GM23338 (cell line): ENCODE data around the gene PHETA2. TPM values are rescaled to one million over a fixed set of nuclear protein-coding genes. Genes with fewer than 3 reads are reported as not detected.

Experiments used
- ATAC-seq: fragments of 200-7000 bp; cut with Tn5 transposase; 3 replicates; pipeline ENCODE4 v1.9.1; 2020
- DNase-seq: peaks from one replicate; pipeline ENCODE4 v3.0.0-alpha.2; 2015; ENCODE audit warnings: low spot score
- H2AFZ ChIP-seq: fragments of 200-600 bp; sonication (generic); 2 replicates; pipeline ENCODE4 v1.8.0; 2016; ENCODE audit warnings: antibody characterized with exemption, mild to moderate bottlenecking, moderate library complexity
- H3F3A ChIP-seq: fragments of 200-600 bp; sonication (generic); replicated peaks from 2 replicates; pipeline ENCODE4 v1.8.0; 2017; ENCODE audit warnings: antibody characterized with exemption, mixed run types, low read depth
- H3K27ac ChIP-seq: fragments of 200-600 bp; sonication (generic); 2 replicates; pipeline ENCODE4 v1.6.1; 2016; ENCODE audit warnings: low read depth
- H3K27me3 ChIP-seq: fragments of 200-600 bp; sonication (generic); 2 replicates; pipeline ENCODE4 v1.8.0; 2016; ENCODE audit warnings: mild to moderate bottlenecking, mixed run types, moderate library complexity; ENCODE audit not compliant: insufficient read depth
- H3K36me3 ChIP-seq: fragments of 200-600 bp; sonication (generic); 2 replicates; pipeline ENCODE4 v1.8.0; 2016; ENCODE audit warnings: mild to moderate bottlenecking; ENCODE audit not compliant: insufficient read depth
- H3K4me1 ChIP-seq: fragments of 200-600 bp; sonication (generic); 2 replicates; pipeline ENCODE4 v1.8.0; 2016; ENCODE audit warnings: mild to moderate bottlenecking, moderate library complexity; ENCODE audit not compliant: insufficient read depth
- H3K4me2 ChIP-seq: fragments of 200-600 bp; sonication (generic); 2 replicates; pipeline ENCODE4 v1.7.1; 2017; ENCODE audit warnings: mixed run types
- H3K4me3 ChIP-seq: fragments of 200-600 bp; sonication (generic); 2 replicates; pipeline ENCODE4 v1.6.1; 2016; ENCODE audit warnings: mixed run types
- H3K79me2 ChIP-seq: fragments of 200-600 bp; sonication (generic); replicated peaks from 2 replicates; pipeline ENCODE4 v1.8.0; 2017; ENCODE audit warnings: mild to moderate bottlenecking; ENCODE audit not compliant: insufficient read depth
- H3K9me2 ChIP-seq: fragments of 200-600 bp; sonication (generic); 2 replicates; pipeline ENCODE4 v1.8.0; 2017; ENCODE audit not compliant: insufficient read depth
- H4K20me1 ChIP-seq: fragments of 200-600 bp; sonication (generic); replicated peaks from 2 replicates; pipeline ENCODE4 v1.8.0; 2017; ENCODE audit warnings: mild to moderate bottlenecking; ENCODE audit not compliant: insufficient read depth
- H3K27ac Mint-ChIP-seq: 2 replicates; pipeline ENCODE4 v1.8.0; 2020; ENCODE audit warnings: inconsistent platforms, mild to moderate bottlenecking, moderate library complexity, mixed read lengths
- H3K27me3 Mint-ChIP-seq: 3 replicates; pipeline ENCODE4 v1.8.0; 2022; ENCODE audit warnings: low read depth, mild to moderate bottlenecking, moderate library complexity, mixed read lengths, inconsistent platforms; ENCODE audit not compliant: insufficient read depth, poor library complexity
- H3K36me3 Mint-ChIP-seq: 3 replicates; pipeline ENCODE4 v1.8.0; 2021; ENCODE audit warnings: low read depth, mild to moderate bottlenecking, inconsistent platforms, moderate library complexity, mixed read lengths
- H3K4me1 Mint-ChIP-seq: 3 replicates; pipeline ENCODE4 v1.8.0; 2020; ENCODE audit warnings: mild to moderate bottlenecking, inconsistent platforms, mixed read lengths
- H3K4me3 Mint-ChIP-seq: 3 replicates; pipeline ENCODE4 v1.8.0; 2021; ENCODE audit warnings: moderate library complexity, mild to moderate bottlenecking, inconsistent platforms, mixed read lengths
- H3K9me3 Mint-ChIP-seq: 3 replicates; pipeline ENCODE4 v1.8.0; 2020; ENCODE audit warnings: moderate library complexity, mild to moderate bottlenecking, inconsistent platforms, mixed read lengths
- CREB1 ChIP-seq: fragments of 250-450 bp; sonication (Bioruptor Pico); IDR thresholded peaks from 2 replicates; pipeline ENCODE4 v1.5.0; 2020; ENCODE audit warnings: low read depth, mild to moderate bottlenecking, moderate library complexity
- CTCF ChIP-seq, 2 experiments: fragments of 200-600 bp in 1 of 2; sonication (generic) in 1 of 2; conservative IDR thresholded peaks; 2 replicates each; pipeline versions ENCODE4 v1.5.1 to v1.6.1; 2016 to 2017; ENCODE audit warnings: antibody characterized with exemption in 2 of 2, low read depth in 2 of 2, mild to moderate bottlenecking in 2 of 2, moderate library complexity in 1 of 2
- ETS1 ChIP-seq: IDR thresholded peaks from 2 replicates; pipeline ENCODE4 v1.6.1; 2016; ENCODE audit warnings: antibody characterized with exemption
- EZH2 ChIP-seq: fragments of 200-600 bp; sonication (generic); IDR thresholded peaks from one replicate; pipeline ENCODE4 v1.8.0; 2017; ENCODE audit warnings: antibody characterized with exemption, mild to moderate bottlenecking, low read depth; ENCODE audit not compliant: unreplicated experiment
- EZH2phosphoT487 ChIP-seq: fragments of 200-600 bp; sonication (generic); IDR thresholded peaks from one replicate; pipeline ENCODE4 v1.8.1; 2018; ENCODE audit warnings: antibody characterized with exemption; ENCODE audit not compliant: unreplicated experiment
- JUNB ChIP-seq: IDR thresholded peaks from one replicate; pipeline ENCODE4 v1.6.1; 2016; ENCODE audit warnings: antibody characterized with exemption; ENCODE audit not compliant: unreplicated experiment
- NANOG ChIP-seq: IDR thresholded peaks from 2 replicates; pipeline ENCODE4 v1.6.1; 2016; ENCODE audit warnings: antibody characterized with exemption, borderline replicate concordance
- POLR2AphosphoS5 ChIP-seq: IDR thresholded peaks from 2 replicates; pipeline ENCODE4 v1.6.1; 2016; ENCODE audit warnings: antibody characterized with exemption, low read depth
- REST ChIP-seq: IDR thresholded peaks from one replicate; pipeline ENCODE4 v1.6.1; 2018; ENCODE audit warnings: antibody characterized with exemption; ENCODE audit not compliant: unreplicated experiment
- STAT1 ChIP-seq: IDR thresholded peaks from one replicate; pipeline ENCODE4 v1.6.1; 2016; ENCODE audit warnings: antibody characterized with exemption; ENCODE audit not compliant: unreplicated experiment
- ZNF114 ChIP-seq: fragments of 250-450 bp; sonication (Bioruptor Pico); IDR thresholded peaks from 2 replicates; pipeline ENCODE4 v1.5.0; 2020; ENCODE audit warnings: mild to moderate bottlenecking, moderate library complexity
- ZNF331 ChIP-seq: fragments of 250-450 bp; sonication (Bioruptor Pico); IDR thresholded peaks from 2 replicates; pipeline ENCODE4 v1.5.0; 2020; ENCODE audit warnings: low read depth, mild to moderate bottlenecking, moderate library complexity
- ZNF462 ChIP-seq: fragments of 250-450 bp; sonication (Bioruptor Pico); IDR thresholded peaks from 2 replicates; pipeline ENCODE4 v1.5.0; 2020; ENCODE audit warnings: mild to moderate bottlenecking, moderate library complexity
- polyA plus RNA-seq: library from polyadenylated mRNA; unstranded; fragments of >200 nt; fragmentation: Nextera tagmentation; extraction: Ambion mirVana; gene quantifications from 2 replicates; pipeline ENCODE4 v1.2.1, GENCODE V29; 2016
- total RNA-seq: library from RNA; depleted of rRNA; stranded (reverse); fragments of >200 nt; shearing (Covaris generic); gene quantifications from 2 replicates; pipeline ENCODE4 v1.2.3, GENCODE V29; 2014

PHETA2 gene
- total and polyA plus RNA-seq, 2 experiments from 2014 or later, result 4.5 to 7.6 TPM

DNA sequence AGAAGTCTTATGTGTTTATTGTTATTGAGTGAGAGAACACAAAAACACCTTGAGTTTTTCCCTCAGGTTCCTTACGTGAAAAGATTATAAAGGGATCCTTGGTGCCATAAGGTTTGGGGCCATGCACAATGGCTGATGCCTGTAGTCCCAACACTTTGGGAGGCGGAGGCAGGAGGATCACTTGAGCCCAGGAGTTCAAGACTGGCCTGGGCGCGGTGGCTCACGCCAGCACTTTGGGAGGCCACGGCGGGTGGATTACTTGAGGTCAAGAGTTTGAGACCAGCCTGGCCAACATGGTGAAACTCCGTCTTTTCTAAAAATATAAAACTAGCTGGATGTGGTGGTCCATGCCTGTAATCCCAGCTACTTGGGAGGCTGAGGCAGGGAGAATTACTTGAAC is 10.8 kb downstream of the PHETA2 start:
- peaks cover 10% of the 10 kb centered on the region for H3K27me3 Mint-ChIP-seq
- Histone ChIP-seq H3K4me1 (no peaks in the 10 kb centered on the region; the same call in 1 of the 2 replicates), H3K9me2 (no peaks in the 10 kb centered on the region), H3F3A (no peaks in the 10 kb centered on the region; the same call in 1 of the 2 replicates), H2AFZ (no peak overlapping the region), H3K36me3 (peaks cover 24% of the 10 kb centered on the region), H3K4me3 (no peak overlapping the region), H3K27ac (no peak overlapping the region), H3K79me2 (peaks cover 35% of the 10 kb centered on the region), H3K4me2 (no peak overlapping the region), H3K27me3 (no peaks in the 10 kb centered on the region), H4K20me1 (peaks cover 19% of the 10 kb centered on the region)
- H3K9me3 Mint-ChIP-seq, result peaks cover 9% of the 10 kb centered on the region
- ATAC-seq (no peak), DNase-seq (no peak)
- no peak overlapping the region for H3K27ac Mint-ChIP-seq
- H3K36me3 Mint-ChIP-seq, result peaks cover 62% of the 10 kb centered on the region
- TF ChIP-seq EZH2, result no peak
- no peak for TF ChIP-seq NANOG
- TF ChIP-seq ZNF114 (CRISPR knock-in tag), result no peak
- TF ChIP-seq STAT1, result no peak
- TF ChIP-seq POLR2AphosphoS5, result no peak
- no peak for TF ChIP-seq JUNB
- TF ChIP-seq ZNF331, result no peak
- TF ChIP-seq EZH2phosphoT487, result no peak
- no peak for TF ChIP-seq ZNF462 (CRISPR knock-in tag)
- TF ChIP-seq CREB1 (CRISPR knock-in tag), result no peak
- no peak for TF ChIP-seq ETS1
- no peak for TF ChIP-seq CTCF (conservative IDR thresholded peaks at IDR 0.05; ENCODE audit: low read depth in 2 of 2)
- no peak for TF ChIP-seq REST
- no peak overlapping the region for H3K4me3 Mint-ChIP-seq
- H3K4me1 Mint-ChIP-seq, result peaks cover 10% of the 10 kb centered on the region; the same call in 2 of the 3 replicates
